Measurements from ENCODE around the gene CERS5. TPM values are rescaled to one million over a fixed set of nuclear protein-coding genes. Genes with fewer than 3 reads are reported as not detected.
A peak's percentile ranks its signal among the peaks of the same experiment; 100 is the strongest.
"Not testable (repeated sequence)": the region's sequence is repeated elsewhere in the genome, so short reads cannot be mapped to it uniquely, and the experiment has no call there.

CERS5 gene
- total RNA-seq, 2 experiments from 2014 or later, result 49.4 to 64.4 TPM

- DNase-seq (no peak), ATAC-seq (no peak)
- Mint-ChIP-seq H3K27me3 (no peaks in the 10 kb centered on the region), H3K9me3 (ENCODE audit: low read depth) (no peaks in the 10 kb centered on the region), H3K36me3 (ENCODE audit: low read depth) (peaks cover 35% of the 10 kb centered on the region), H3K4me1 (peaks cover 29% of the 10 kb centered on the region), H3K27ac (no peak overlapping the region), H3K4me3 (no peak overlapping the region)
- intact Hi-C loops (cut with DNase I, micrococcal nuclease), result loop anchor here (2.0 to 10.0 kb wide), 2 partner anchors 225 kb away; no protein-coding TSS in a partner anchor
- CTCF ChIA-PET, result interaction anchor here (0.8 to 8.5 kb wide), 18 partner anchors 11 to 225 kb away, joined by 3 to 146 read pairs (median 4); partner anchors contain the start of gene COX14
- POLR2A ChIA-PET, result no interaction called here
Observed at GRCh38 chr12:50089730-50090129, 77.4 kb downstream of the CERS5 start.

- Mint-ChIP-seq H3K9me3 (ENCODE audit: low read depth) (no peaks in the 10 kb centered on the region), H3K4me1 (peaks cover 31% of the 10 kb centered on the region), H3K27me3 (no peaks in the 10 kb centered on the region), H3K4me3 (no peak overlapping the region), H3K36me3 (ENCODE audit: low read depth) (peaks cover 31% of the 10 kb centered on the region), H3K27ac (peak overlapping the region; percentile 81)
- ChIA-PET POLR2A (interaction anchor here (1.6 to 1.7 kb wide), 2 partner anchors 23 to 63 kb away, joined by 3 to 7 read pairs; partner anchors contain the start of genes COX14 and RACGAP1), CTCF (interaction anchor here (0.6 to 8.5 kb wide), 20 partner anchors 10 to 226 kb away, joined by 3 to 146 read pairs (median 5); partner anchors contain the start of genes CERS5 and COX14)
- ATAC-seq (peak; percentile 54), DNase-seq (peak; percentile 73)
- intact Hi-C loops (cut with DNase I, micrococcal nuclease), result loop anchor here (1.0 to 10.0 kb wide), 4 partner anchors 87 to 226 kb away; no protein-coding TSS in a partner anchor
Observed at GRCh38 chr12:50088577-50089335, 78.4 kb downstream of the CERS5 start.

GRCh38 chr12:50087995-50088394 lies 79.2 kb downstream of the CERS5 start:
- Mint-ChIP-seq H3K9me3 (ENCODE audit: low read depth) (no peaks in the 10 kb centered on the region), H3K4me1 (peaks cover 36% of the 10 kb centered on the region), H3K27me3 (no peaks in the 10 kb centered on the region), H3K27ac (peak overlapping the region; percentile 81), H3K36me3 (ENCODE audit: low read depth) (peaks cover 34% of the 10 kb centered on the region), H3K4me3 (no peak overlapping the region)
- ChIA-PET POLR2A (interaction anchor here (1.6 to 1.7 kb wide), 2 partner anchors 24 to 63 kb away, joined by 3 to 7 read pairs; partner anchors contain the start of genes COX14 and RACGAP1), CTCF (interaction anchor here (0.6 to 8.5 kb wide), 15 partner anchors 11 to 124 kb away, joined by 3 to 146 read pairs (median 5); partner anchors contain the start of genes CERS5 and COX14)
- peak; percentile 4 for ATAC-seq
- intact Hi-C loops (cut with DNase I, micrococcal nuclease), result loop anchor here (1.0 to 10.0 kb wide), 4 partner anchors 87 to 227 kb away; no protein-coding TSS in a partner anchor
- DNase-seq, result no peak

DNA sequence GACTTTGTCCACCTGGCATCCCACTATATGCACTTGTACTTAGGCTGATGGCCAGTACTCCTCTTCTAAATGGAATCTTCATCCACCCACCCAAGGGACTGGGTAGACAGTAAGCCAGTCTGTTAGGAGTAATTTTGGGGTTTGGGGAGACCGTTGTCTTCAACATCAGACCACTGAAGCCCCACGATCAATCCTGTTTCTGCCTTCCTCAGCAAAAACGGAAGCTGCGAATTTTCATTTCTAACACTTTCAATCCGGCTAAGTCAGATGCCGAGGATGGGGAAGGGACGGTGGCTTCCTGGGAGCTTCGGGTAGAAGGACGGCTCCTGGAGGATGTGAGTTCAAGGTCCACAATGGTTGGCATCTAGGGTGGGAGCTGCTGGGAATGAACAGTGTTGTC lies 80.0 kb downstream of the CERS5 start:
- Mint-ChIP-seq H3K9me3 (ENCODE audit: low read depth) (no peaks in the 10 kb centered on the region), H3K27me3 (no peaks in the 10 kb centered on the region), H3K36me3 (ENCODE audit: low read depth) (peaks cover 34% of the 10 kb centered on the region), H3K27ac (peak overlapping the region; percentile 81), H3K4me3 (no peak overlapping the region), H3K4me1 (peaks cover 36% of the 10 kb centered on the region)
- ATAC-seq (no peak), DNase-seq (no peak)
- CTCF ChIA-PET, result interaction anchor here (0.6 to 8.5 kb wide), 14 partner anchors 10 to 159 kb away, joined by 3 to 146 read pairs (median 4); partner anchors contain the start of genes CERS5, COX14 and RACGAP1
- intact Hi-C loops (cut with DNase I, micrococcal nuclease), result loop anchor here in 1 of 2 experiments (10.0 kb wide), 1 partner anchor 228 kb away; no protein-coding TSS in a partner anchor
- POLR2A ChIA-PET, result interaction anchor here (0.7 to 1.7 kb wide), 3 partner anchors 25 to 418 kb away, joined by 3 to 7 read pairs (median 3); partner anchors contain the start of genes COX14 and RACGAP1

GRCh38 chr12:50086148-50086547 lies 81.0 kb downstream of the CERS5 start:
- CTCF ChIA-PET, result interaction anchor here (0.6 to 8.5 kb wide), 7 partner anchors 10 to 90 kb away, joined by 3 to 146 read pairs (median 11); partner anchors contain the start of genes CERS5, COX14 and GPD1
- POLR2A ChIA-PET, result interaction anchor here (2.4 kb wide), 1 partner anchor 26 kb away, joined by 31 read pairs; the partner anchor contains the start of gene COX14
- DNase-seq, result no peak
- Mint-ChIP-seq H3K4me1 (peaks cover 36% of the 10 kb centered on the region), H3K27me3 (no peaks in the 10 kb centered on the region), H3K27ac (peak overlapping the region; percentile 72), H3K36me3 (ENCODE audit: low read depth) (peaks cover 26% of the 10 kb centered on the region), H3K9me3 (ENCODE audit: low read depth) (no peaks in the 10 kb centered on the region), H3K4me3 (peak overlapping the region; percentile 85)
- ATAC-seq, result no peak
- intact Hi-C loops (cut with DNase I, micrococcal nuclease), result loop anchor here in 1 of 2 experiments (10.0 kb wide), 1 partner anchor 229 kb away; no protein-coding TSS in a partner anchor

GRCh38 chr12:50085615-50086072 lies 81.5 kb downstream of the CERS5 start:
- intact Hi-C loops (cut with DNase I, micrococcal nuclease), result loop anchor here (1.0 to 10.0 kb wide), 9 partner anchors 26 to 679 kb away; partner anchors contain the start of genes CERS5 (in 2 of the 2), LARP4 (in 2 of the 2), ATF1 (in 1 of the 2) and RACGAP1 (in 1 of the 2)
- H3K36me3 Mint-ChIP-seq (ENCODE audit: low read depth), result peaks cover 24% of the 10 kb centered on the region
- ChIA-PET POLR2A (interaction anchor here (1.0 to 2.4 kb wide), 2 partner anchors 26 to 345 kb away, joined by 3 to 31 read pairs; partner anchors contain the start of gene COX14), CTCF (interaction anchor here (0.6 to 8.5 kb wide), 14 partner anchors 9 to 1985 kb away, joined by 3 to 146 read pairs (median 6); partner anchors contain the start of genes CERS5, COX14 and GPD1)
- H3K27ac Mint-ChIP-seq, result peak overlapping the region; percentile 72
- no peaks in the 10 kb centered on the region for H3K27me3 Mint-ChIP-seq
- no peak for DNase-seq
- no peaks in the 10 kb centered on the region for H3K9me3 Mint-ChIP-seq (ENCODE audit: low read depth)
- H3K4me1 Mint-ChIP-seq, result peaks cover 36% of the 10 kb centered on the region
- peak overlapping the region; percentile 85 for H3K4me3 Mint-ChIP-seq
- peak; percentile 2 for ATAC-seq

GRCh38 chr12:50084775-50085614 lies 82.2 kb downstream of the CERS5 start, which contains the start of gene SMARCD1:
TSS of gene SMARCD1 (plus strand) at chr12:50085342. CDS start at chr12:50085370, 28 bp downstream.
- ChIA-PET POLR2A (interaction anchor here (0.6 to 2.4 kb wide), 7 partner anchors 25 to 344 kb away, joined by 3 to 31 read pairs (median 7); partner anchors contain the start of genes CERS5, COX14 and RACGAP1), CTCF (interaction anchor here (0.5 to 8.5 kb wide), 25 partner anchors 9 to 1986 kb away, joined by 3 to 146 read pairs (median 4); partner anchors contain the start of genes CERS5, COX14, GPD1 and RACGAP1)
- Mint-ChIP-seq H3K36me3 (ENCODE audit: low read depth) (peaks cover 19% of the 10 kb centered on the region), H3K27me3 (no peaks in the 10 kb centered on the region), H3K9me3 (ENCODE audit: low read depth) (no peaks in the 10 kb centered on the region), H3K4me3 (peak within 1 kb of the TSS; percentile 85), H3K4me1 (peaks cover 36% of the 10 kb centered on the region), H3K27ac (peak within 1 kb of the TSS; percentile 96)
- peak; percentile 90 for ATAC-seq
- peak; percentile 91 for DNase-seq
- intact Hi-C loops (cut with DNase I, micrococcal nuclease), result loop anchor here (1.0 to 10.0 kb wide), 9 partner anchors 26 to 679 kb away; partner anchors contain the start of genes CERS5 (in 2 of the 2), LARP4 (in 2 of the 2), ATF1 (in 1 of the 2) and RACGAP1 (in 1 of the 2)

DNA sequence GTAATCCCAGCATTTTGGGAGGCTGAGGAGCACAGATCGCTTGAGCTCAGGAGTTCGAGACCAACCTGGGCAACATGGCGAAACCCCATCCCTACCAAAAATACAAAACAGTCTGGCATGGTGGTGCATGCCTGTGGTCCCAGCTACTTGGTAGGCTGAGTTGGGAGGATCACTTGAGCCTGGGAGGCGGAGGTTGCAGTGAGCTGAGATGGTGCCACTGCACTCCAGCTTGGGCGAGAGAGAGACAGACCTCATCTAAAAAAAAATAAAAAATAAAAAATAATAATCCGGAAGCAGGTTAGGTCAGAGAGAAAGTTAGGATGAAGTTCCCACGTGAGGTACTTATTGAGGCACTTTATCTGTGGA lies 82.8 kb downstream of the CERS5 start:
- ChIA-PET POLR2A (interaction anchor here (0.6 to 2.4 kb wide), 9 partner anchors 25 to 343 kb away, joined by 3 to 31 read pairs (median 6); partner anchors contain the start of genes CERS5, COX14 and RACGAP1), CTCF (interaction anchor here (0.5 to 8.5 kb wide), 22 partner anchors 8 to 322 kb away, joined by 3 to 146 read pairs (median 4); partner anchors contain the start of genes CERS5, COX14, GPD1 and RACGAP1)
- Mint-ChIP-seq H3K4me1 (peaks cover 36% of the 10 kb centered on the region), H3K27ac (peak overlapping the region; percentile 96), H3K36me3 (ENCODE audit: low read depth) (peaks cover 14% of the 10 kb centered on the region), H3K4me3 (peak overlapping the region; percentile 85)
- not testable (repeated sequence) for ATAC-seq; H3K9me3 Mint-ChIP-seq (ENCODE audit: low read depth); H3K27me3 Mint-ChIP-seq; DNase-seq
- intact Hi-C loops (cut with DNase I, micrococcal nuclease), result loop anchor here in 1 of 2 experiments (2.0 to 10.0 kb wide), 3 partner anchors 82 to 316 kb away; partner anchors contain the start of genes CERS5 and LARP4

DNA sequence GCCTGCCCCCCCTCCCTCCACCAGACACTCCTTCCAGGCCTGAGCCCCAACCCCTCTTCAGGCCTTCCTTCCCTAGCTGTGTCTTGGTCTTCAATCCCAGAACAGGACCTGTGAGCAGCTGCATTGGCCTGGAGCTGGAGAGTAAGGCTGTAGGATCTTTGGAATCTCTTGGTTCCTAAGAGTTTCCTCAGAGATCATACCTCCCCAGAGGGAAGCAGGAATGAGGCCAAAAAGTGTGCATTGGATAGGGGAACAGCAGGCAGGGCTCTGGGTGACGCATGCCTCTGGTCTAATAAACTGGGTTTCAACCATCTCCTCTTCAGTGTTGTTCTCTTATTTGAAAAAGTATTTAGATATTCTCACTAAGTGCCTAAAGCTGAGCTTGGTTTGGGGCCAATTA lies 83.9 kb downstream of the CERS5 start:
- Mint-ChIP-seq H3K4me1 (peaks cover 32% of the 10 kb centered on the region), H3K27ac (peak overlapping the region; percentile 89), H3K27me3 (no peaks in the 10 kb centered on the region), H3K9me3 (ENCODE audit: low read depth) (no peaks in the 10 kb centered on the region), H3K36me3 (ENCODE audit: low read depth) (peaks cover 5% of the 10 kb centered on the region), H3K4me3 (peak overlapping the region; percentile 70)
- ChIA-PET POLR2A (interaction anchor here (0.5 to 1.0 kb wide), 2 partner anchors 30 to 31 kb away, joined by 3 read pairs; no protein-coding TSS in a partner anchor), CTCF (interaction anchor here (0.7 to 4.4 kb wide), 9 partner anchors 9 to 116 kb away, joined by 3 to 38 read pairs (median 5); partner anchors contain the start of gene COX14)
- DNase-seq, result no peak
- ATAC-seq, result no peak
- intact Hi-C loops (cut with DNase I, micrococcal nuclease), result loop anchor here in 1 of 2 experiments (10.0 kb wide), 1 partner anchor 232 kb away; no protein-coding TSS in a partner anchor
